A549 treated with CpdA at 1 μM for 4 hours (cell line): ENCODE results near the gene PCDHGA3. TPM values are rescaled to one million over a fixed set of nuclear protein-coding genes. Genes with fewer than 3 reads are reported as not detected.

Source experiments
- total RNA-seq: library from RNA; stranded (reverse); fragments of 200-300 nt; extraction: Qiagen RNA extraction; gene quantifications from 5 replicates; pipeline ENCODE4 v1.2.3, GENCODE V29; 2022; ENCODE audit warnings: low read depth

Gene PCDHGA3
- 0.05 to 0.09 TPM in 2 of 5 replicates, not detected in the others for total RNA-seq

DNA sequence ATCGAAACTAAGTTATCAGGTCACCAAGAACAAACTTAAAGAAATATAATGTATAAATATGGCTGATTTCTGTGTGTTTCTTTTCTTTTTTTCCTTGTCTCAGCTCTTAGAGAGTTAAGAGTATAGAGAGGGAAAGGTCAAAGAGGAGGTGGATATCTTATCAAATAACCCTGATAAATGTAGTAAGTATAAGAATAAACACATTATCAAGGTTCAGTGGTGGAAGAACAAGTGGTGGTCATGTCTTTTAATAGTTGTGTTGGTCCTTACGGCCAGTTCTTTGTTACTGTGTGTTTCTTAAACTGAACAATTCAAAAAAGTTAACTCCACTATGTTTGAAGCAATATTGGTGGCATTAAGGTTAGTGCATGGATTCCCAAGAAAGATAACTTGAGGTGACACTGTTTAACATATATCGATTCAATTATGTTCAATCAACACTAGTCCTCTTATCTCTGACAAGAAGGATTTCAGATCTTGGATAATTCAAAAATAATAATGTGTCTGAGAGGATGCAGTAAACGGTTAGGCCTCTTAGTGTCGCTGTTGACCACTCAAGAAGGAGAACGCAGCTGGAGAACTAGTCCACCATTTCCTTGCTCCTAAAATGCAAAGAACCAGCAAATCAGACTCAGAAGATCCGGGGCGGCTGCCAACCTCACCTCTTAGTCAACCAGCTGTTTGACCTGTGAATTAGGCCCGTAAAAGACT is at the start of gene PCDHGA3:
Gene PCDHGA3, plus strand, starts transcription at position 588 of the 711 bp plus-strand sequence. CDS start 205 bp downstream, outside the sequence.

DNA sequence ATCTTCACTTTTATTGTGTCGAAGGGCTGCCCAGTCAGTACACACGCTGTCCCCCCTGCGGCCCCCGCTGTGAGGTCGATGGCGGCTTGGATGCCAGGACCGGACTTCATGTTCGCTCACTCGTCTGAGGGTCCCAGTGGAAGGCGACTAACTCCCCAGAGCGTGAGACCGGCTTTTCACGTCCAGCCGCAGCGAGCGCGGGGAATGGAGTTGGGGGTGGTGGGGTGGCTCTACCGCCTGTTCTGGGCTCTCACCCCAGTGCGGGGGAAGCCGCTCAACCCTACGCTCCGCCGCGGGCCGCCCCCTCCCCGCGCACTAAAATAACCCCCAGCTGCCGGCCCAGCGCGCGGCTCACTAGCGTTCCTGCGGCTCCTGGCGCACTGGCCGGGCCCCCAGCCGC is 39.9 kb upstream of the PCDHGA3 start, which contains the start of gene SLC25A2:
Gene SLC25A2, minus strand, starts transcription at position 294 of the 400 bp plus-strand sequence. Its CDS starts 184 bp downstream, at position 110.

DNA sequence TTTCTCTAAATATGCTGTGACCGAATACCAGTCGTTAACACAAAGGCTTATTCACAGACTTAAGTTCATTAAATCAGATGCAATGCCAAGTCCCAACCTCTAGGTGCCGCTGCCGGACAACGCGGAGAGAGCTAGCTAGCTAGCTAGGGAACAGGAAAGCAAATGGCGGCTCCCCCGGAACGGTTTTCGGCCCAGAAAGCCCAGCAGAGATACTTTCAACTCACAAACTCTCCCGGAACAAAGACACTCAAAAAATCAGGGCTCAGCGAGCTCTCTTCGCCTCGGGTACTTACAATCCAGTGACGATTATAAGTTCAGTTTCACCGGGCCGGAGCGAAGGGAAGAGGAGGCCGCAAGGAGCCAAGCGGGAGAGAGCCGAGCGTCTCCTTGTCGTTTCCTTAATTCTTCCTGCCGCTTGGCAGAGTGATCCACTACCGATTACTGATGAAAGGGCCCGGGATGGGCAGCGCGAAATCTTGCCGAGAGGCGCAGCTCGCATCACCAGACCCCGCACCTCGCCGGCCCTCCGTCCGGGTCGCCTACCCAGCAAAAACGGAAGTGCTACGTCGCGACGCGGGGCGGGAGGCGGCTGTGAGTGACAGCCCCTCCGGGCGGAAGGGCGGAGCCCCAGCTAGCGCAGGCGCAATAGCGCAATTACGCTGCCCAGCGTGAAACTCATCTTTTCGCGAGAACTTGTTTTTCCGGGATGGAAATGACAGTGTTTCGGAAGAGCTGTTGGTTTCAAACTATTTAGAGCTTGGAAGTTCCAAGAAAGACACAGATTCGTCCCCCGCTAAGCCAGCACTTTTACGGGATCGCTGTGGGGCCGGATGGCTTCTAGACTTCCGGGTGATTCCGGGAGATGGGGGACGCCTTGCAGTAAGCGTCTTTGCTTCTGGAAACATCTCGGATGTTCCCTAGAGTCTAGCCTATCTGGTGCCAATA is 23.1 kb upstream of the PCDHGA3 start, which contains the start of gene TAF7:
Gene TAF7, minus strand, starts transcription at position 560 of the 945 bp plus-strand sequence. CDS start 740 bp downstream, outside the sequence.

DNA sequence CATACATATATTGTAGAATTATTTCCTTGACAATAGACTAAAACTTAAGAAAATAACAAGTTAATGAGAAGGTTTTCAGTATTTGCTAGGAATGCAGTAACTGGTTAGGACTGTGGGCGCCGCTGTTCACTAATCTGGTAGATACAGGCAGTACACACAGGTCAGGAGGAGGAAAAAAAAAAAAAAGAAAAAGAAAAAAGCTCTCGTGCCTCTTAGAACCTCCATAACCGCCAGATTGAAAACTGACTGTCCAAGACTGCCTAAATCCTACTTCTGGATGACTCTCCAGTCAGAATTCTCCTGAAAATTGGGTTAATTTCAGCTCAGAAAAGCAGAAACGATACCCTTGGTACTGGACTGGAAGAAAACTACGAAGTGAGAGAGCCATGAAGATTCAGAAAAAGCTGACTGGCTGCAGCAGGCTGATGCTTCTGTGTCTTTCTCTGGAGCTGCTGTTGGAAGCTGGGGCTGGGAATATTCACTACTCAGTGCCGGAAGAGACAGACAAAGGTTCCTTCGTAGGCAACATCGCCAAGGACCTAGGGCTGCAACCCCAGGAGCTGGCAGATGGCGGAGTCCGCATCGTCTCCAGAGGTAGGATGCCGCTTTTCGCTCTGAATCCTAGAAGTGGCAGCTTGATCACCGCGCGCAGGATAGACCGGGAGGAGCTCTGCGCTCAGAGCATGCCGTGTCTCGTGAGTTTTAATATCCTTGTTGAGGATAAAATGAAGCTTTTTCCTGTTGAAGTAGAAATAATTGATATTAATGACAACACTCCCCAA is 13.1 kb upstream of the PCDHGA3 start, which contains the start of gene PCDHGA1:
Gene PCDHGA1, plus strand, starts transcription at position 216 of the 782 bp plus-strand sequence.

DNA sequence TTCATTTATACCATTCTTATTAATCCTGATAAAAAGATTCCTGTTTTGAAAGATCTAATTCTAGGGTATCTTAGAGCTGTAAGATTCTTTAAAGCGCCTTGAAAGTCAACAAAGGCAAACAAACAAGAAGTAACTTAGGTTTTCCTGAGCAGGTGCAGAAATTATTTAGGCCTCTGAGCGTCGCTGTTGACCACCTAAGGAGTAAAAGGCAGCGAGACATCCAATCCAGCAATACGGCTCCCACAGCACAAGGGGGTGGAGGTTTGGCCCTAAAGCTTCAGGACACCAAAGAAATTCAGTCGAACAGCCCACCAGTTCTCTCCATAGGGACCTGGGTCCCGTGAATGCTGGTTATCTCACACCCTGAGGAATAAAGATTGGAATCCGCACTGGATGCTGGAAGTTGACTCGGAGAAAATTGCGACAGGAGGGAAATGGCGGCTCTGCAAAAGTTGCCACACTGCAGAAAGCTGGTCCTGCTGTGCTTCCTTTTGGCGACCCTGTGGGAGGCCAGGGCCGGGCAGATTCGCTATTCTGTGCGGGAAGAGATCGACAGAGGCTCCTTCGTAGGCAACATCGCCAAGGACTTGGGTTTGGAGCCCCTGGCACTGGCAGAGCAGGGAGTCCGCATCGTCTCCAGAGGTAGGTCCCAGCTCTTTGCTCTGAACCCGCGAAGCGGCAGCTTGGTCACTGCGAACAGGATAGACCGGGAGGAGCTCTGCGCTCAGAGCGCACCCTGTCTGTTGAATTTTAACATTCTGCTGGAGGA is 4.9 kb upstream of the PCDHGA3 start, which contains the start of gene PCDHGA2:
Gene PCDHGA2, plus strand, starts transcription at position 223 of the 769 bp plus-strand sequence.

DNA sequence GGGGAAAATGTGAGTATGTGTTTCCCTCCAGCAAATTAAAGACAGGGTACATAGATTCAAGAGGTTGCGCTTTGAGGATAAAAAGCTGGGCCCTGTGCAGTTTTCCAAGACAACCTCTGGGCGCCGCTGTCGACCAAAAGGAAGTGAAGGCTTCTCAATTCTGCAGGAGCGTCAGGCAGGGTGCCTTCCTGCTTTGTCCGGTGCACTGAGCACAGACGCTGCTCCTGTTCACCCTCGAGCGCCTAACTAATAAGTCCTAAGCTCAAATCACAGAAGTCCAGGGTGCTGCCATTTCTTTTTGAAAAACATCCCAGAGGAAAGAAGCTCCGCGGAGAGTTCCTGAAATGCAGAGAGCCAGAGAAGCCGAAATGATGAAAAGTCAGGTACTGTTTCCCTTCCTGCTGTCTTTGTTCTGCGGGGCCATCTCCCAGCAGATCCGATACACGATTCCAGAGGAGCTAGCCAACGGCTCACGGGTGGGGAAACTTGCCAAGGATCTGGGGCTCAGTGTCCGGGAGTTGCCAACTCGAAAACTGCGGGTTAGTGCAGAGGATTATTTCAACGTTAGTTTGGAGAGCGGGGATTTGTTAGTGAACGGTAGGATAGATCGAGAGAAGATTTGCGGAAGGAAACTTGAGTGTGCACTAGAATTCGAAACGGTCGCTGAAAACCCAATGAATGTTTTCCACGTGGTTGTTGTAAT is 6.4 kb downstream of the PCDHGA3 start, which contains the start of gene PCDHGB1:
Gene PCDHGB1, plus strand, starts transcription at position 183 of the 703 bp plus-strand sequence. Its CDS starts 162 bp downstream, at position 345.

DNA sequence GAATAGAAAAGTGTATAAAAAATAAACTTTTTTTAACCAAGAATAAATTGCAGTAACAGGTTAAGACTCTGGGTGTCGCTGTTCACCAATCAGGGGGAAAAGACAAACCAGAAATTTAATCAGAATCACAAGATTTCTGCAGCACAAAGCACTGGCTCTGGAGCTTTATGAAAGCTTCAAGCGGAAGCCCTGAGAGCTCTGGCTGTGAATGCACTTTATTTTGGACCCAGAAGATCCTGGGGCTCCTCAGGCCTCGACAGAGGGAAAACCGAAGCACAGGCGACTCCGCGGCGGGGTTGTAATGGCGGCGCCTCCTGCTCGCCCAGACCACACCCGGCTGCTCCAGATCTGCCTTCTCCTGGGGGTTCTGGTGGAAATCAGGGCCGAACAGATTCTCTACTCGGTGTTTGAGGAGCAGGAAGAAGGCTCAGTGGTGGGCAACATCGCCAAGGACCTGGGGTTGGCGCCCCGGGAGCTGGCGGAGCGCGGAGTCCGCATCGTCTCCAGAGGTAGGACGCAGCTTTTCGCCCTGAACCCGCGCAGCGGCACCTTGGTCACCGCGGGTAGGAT is 11.4 kb downstream of the PCDHGA3 start, which contains the start of gene PCDHGA4:
Gene PCDHGA4, plus strand, starts transcription at position 122 of the 570 bp plus-strand sequence. Its CDS starts 87 bp downstream, at position 209.

DNA sequence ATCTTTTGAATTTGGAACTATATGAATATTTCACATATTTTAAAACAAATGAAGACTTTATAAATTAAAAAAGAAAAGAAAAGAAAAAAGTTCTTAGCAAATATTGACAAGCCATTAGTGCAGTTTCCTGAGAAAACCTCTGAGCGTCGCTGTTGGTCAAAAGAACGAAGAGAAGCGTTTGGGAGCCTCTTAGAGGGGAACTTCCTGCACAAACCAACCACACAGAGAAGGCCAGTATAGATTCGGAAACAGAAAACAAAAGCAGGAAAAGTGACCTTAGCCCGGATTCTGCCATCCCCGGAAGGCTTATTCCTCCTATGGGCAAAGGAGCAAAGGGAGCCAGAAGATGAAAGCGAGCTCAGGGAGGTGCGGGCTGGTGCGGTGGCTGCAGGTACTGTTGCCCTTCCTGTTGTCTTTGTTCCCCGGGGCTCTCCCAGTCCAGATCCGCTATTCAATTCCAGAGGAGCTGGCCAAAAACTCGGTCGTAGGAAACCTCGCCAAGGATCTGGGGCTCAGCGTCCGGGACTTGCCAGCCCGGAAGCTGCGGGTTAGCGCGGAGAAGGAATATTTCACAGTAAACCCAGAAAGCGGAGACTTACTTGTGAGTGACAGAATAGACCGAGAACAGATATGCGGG is 16.3 kb downstream of the PCDHGA3 start, which contains the start of gene PCDHGB2:
Gene PCDHGB2, plus strand, starts transcription at position 205 of the 637 bp plus-strand sequence. Its CDS starts 142 bp downstream, at position 347.

DNA sequence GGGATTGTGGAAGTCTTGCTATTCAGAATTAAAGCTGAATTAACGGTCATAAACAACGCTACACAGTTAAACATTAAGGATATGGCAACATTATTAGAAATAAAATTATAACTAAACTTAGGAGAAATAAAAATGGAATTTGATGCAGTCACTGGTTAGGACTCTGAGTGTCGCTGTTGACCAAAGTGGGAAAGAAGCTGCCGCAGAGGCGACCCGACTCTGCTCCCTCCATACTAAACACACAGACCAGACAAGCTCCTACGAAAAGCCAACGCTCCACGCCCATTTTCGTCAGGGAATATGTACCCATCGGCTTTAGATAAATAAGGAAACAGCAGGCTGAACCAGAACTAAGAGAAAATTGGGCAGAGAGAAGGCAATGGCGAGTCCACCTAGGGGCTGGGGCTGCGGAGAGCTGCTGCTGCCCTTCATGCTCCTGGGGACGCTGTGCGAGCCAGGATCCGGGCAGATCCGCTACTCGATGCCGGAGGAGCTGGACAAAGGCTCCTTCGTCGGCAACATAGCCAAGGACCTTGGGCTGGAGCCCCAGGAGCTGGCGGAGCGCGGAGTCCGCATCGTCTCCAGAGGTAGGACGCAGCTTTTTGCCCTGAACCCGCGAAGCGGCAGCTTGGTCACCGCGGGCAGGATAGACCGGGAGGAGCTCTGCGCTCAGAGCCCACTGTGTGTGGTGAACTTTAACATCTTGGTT is 20.5 kb downstream of the PCDHGA3 start, which contains the start of gene PCDHGA5:
Gene PCDHGA5, plus strand, starts transcription at position 211 of the 709 bp plus-strand sequence. Its CDS starts 169 bp downstream, at position 380.

DNA sequence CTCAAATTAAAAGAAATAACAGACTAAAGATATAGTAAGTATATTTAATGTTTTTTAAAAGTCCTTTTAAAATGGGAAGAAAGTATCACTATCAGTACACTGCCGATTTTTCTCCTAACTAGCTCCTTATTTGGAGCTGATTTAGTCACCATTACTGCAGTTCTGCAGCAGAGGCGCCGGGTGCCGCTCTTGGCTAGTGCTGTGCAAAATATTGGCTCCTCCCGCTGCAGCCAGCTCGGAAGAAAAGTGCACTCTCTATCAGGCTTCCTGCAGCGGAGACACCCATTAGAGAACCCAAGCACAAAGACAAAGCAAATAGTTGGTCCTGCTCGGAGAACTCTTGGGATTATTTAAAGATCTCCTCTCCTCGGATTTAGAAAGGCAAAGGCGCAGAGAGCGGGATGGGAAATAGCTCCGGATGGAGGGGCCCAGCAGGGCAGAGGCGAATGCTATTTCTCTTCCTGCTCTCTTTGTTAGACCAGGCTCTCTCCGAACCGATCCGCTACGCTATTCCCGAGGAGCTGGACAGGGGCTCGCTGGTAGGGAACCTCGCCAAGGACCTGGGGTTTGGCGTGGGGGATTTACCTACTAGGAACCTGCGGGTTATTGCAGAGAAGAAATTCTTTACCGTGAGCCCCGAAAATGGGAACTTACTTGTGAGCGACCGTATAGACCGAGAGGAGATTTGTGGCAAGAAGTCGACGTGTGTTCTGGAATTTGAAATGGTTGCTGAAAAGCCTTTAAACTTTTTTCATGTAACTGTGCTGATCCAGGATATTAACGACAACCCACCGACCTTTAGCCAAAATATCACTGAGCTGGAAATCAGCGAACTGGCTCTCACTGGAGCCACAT is 26.6 kb downstream of the PCDHGA3 start, which contains the start of gene PCDHGB3:
Gene PCDHGB3, plus strand, starts transcription at position 249 of the 855 bp plus-strand sequence. Its CDS starts 153 bp downstream, at position 402.

DNA sequence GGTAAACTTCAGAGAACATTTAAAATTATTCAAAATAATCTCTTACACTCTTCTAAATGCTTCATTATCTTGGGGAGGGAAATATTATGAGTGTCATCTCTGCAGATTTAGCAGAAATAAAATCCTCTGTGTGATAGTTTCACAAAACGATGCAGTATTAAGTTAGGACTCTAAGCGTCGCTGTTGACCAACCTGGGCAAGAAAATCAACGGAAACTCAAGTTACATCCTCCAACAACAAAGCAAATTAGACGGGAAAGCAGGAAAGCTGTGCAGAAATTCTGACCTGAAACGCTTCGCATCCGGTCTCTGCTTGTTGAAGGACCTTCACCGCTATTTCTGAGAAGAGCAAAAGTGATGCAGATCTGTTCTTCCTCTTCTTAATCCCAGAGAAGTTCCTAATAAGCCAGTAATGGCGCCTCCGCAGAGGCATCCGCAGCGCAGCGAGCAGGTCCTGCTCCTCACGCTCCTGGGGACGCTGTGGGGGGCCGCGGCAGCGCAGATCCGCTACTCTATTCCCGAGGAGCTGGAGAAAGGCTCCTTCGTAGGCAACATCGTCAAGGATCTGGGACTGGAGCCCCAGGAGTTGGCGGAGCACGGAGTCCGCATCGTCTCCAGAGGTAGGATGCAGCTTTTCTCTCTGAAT is 30.2 kb downstream of the PCDHGA3 start, which contains the start of gene PCDHGA6:
Gene PCDHGA6, plus strand, starts transcription at position 219 of the 645 bp plus-strand sequence. Its CDS starts 193 bp downstream, at position 412.

DNA sequence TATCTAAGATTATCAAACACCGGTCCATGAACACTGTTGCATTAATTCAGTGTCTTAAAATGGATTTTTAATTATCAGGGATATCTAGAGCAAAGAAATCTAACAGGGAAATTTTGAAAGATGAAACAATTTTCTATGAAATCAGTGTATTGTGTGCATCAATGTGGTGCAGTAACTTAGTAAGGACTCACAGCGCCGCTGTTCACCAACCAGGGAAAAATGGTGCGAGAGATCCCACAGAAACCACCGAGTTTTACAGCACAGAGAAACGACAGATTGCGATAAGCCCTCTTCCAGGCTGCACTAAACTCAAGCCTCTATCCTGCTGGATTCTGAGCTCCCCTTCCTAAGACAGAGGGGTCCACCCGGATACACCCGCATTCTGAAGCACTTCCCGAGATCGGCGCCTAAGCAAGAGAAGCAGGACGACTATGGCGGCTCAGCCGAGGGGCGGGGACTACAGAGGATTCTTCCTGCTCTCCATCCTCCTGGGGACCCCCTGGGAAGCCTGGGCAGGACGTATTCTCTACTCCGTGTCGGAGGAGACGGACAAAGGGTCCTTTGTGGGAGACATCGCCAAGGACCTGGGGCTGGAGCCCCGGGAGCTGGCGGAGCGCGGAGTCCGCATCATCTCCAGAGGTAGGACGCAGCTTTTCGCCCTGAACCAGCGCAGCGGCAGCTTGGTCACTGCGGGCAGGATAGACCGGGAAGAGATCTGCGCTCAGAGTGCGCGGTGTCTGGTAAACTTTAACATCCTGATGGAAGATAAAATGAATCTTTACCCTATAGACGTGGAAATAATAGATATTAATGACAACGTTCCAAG is 39.1 kb downstream of the PCDHGA3 start, which contains the start of gene PCDHGA7:
Gene PCDHGA7, plus strand, starts transcription at position 274 of the 826 bp plus-strand sequence. Its CDS starts 158 bp downstream, at position 432.

DNA sequence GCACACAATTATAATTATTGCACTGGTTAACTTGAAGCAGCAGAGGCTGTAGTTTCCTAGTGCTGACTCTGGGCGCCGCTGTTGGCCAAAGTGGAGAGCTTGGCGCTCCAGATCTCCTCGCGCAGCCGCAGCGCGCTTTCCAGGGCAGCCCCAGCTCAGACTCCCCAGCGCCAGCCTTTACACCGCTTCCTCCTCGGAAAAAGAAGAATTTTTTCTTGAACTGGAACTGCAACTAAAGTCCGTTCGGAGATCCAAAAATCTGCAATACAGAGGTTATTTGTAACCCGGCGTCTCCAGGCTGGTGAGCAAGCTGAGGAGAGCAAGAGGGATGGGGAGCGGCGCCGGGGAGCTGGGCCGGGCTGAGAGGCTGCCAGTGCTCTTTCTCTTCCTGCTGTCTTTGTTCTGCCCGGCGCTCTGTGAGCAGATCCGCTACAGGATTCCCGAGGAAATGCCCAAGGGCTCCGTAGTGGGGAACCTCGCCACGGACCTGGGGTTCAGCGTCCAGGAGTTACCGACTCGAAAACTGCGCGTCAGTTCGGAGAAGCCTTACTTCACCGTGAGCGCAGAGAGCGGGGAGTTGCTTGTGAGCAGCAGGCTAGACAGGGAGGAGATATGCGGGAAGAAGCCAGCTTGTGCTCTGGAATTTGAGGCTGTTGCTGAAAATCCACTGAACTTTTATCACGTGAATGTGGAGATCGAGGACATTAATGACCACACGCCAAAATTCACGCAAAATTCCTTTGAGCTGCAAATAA is 44.1 kb downstream of the PCDHGA3 start, which contains the start of gene PCDHGB4:
Gene PCDHGB4, plus strand, starts transcription at position 142 of the 755 bp plus-strand sequence. Its CDS starts 187 bp downstream, at position 329.

DNA sequence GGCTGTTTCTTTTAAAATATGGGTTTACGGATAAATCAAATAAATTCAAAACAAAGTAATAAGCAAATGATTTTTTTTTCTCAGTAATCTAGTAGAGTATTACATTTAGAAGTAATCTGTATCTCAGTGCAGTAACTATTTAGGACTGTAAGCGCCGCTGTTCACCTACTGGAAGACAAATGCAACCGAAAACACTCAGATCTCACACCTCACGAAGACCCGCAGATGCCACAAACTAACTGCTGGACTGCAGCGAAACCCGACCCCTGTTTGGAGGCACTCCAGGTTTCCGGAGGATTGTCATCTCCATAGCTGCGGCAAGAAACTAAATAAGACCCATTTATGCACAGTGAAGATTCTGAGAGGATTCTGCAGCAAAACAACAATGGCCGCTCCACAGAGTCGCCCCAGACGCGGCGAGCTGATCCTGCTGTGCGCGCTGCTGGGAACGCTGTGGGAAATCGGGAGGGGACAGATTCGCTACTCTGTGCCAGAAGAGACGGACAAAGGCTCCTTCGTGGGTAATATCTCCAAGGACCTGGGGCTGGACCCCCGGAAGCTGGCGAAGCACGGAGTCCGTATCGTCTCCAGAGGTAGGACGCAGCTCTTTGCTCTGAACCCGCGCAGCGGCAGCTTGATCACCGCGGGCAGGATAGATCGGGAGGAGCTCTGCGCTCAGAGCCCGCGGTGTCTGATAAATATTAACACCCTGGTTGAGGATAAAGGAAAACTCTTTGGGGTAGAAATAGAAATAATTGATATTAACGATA is 49.0 kb downstream of the PCDHGA3 start, which contains the start of gene PCDHGA8:
Gene PCDHGA8, plus strand, starts transcription at position 205 of the 770 bp plus-strand sequence. Its CDS starts 181 bp downstream, at position 386.

